MM.1S (cell line): ENCODE measurements around the gene ZFYVE28.

Source experiments
- DNase-seq: peaks from one replicate; pipeline ENCODE4 v3.0.0-alpha.2; 2015
- H2AFZ ChIP-seq: fragments of 300-600 bp; sonication (generic); 2 replicates; pipeline ENCODE4 v1.6.0; 2016; ENCODE audit warnings: antibody characterized with exemption, low read length
- H3F3A ChIP-seq: fragments of 300-600 bp; sonication (generic); 2 replicates; pipeline ENCODE4 v1.6.1; 2016; ENCODE audit warnings: mild to moderate bottlenecking, antibody characterized with exemption, low read length, moderate library complexity, mixed read lengths; ENCODE audit not compliant: insufficient read depth
- H3K27ac ChIP-seq: fragments of 300-600 bp; sonication (generic); 2 replicates; pipeline ENCODE4 v1.5.1; 2016; ENCODE audit warnings: mild to moderate bottlenecking, low read length
- H3K27me3 ChIP-seq: fragments of 300-600 bp; sonication (generic); replicated peaks from 2 replicates; pipeline ENCODE4 v1.6.0; 2016; ENCODE audit warnings: low read length; ENCODE audit not compliant: insufficient read depth
- H3K36me3 ChIP-seq: fragments of 300-600 bp; sonication (generic); replicated peaks from 2 replicates; pipeline ENCODE4 v1.6.1; 2016; ENCODE audit warnings: mild to moderate bottlenecking, low read length, mixed read lengths; ENCODE audit not compliant: insufficient read depth
- H3K4me1 ChIP-seq: fragments of 300-600 bp; sonication (generic); 2 replicates; pipeline ENCODE4 v1.6.1; 2016; ENCODE audit warnings: low read length, mixed read lengths
- H3K4me2 ChIP-seq: fragments of 300-600 bp; sonication (generic); 2 replicates; pipeline ENCODE4 v1.6.0; 2016; ENCODE audit warnings: low read depth, low read length
- H3K4me3 ChIP-seq: fragments of 300-600 bp; sonication (generic); 2 replicates; pipeline ENCODE4 v1.5.1; 2016; ENCODE audit warnings: low read length, mixed read lengths
- H3K79me2 ChIP-seq: fragments of 300-600 bp; sonication (generic); 2 replicates; pipeline ENCODE4 v1.6.1; 2016; ENCODE audit warnings: mixed run types, low read length, mixed read lengths
- H3K9ac ChIP-seq: fragments of 300-600 bp; sonication (generic); 2 replicates; pipeline ENCODE4 v1.6.1; 2016; ENCODE audit warnings: low read length, mixed read lengths
- H3K9me2 ChIP-seq: fragments of 300-600 bp; sonication (generic); replicated peaks from 2 replicates; pipeline ENCODE4 v1.6.1; 2016; ENCODE audit warnings: mild to moderate bottlenecking, low read length, mixed read lengths; ENCODE audit not compliant: insufficient read depth
- H3K9me3 ChIP-seq: fragments of 300-600 bp; sonication (generic); replicated peaks from 2 replicates; pipeline ENCODE4 v1.6.1; 2016; ENCODE audit warnings: mild to moderate bottlenecking, low read length, mixed read lengths; ENCODE audit not compliant: insufficient read depth
- H4K20me1 ChIP-seq: fragments of 300-600 bp; sonication (generic); 2 replicates; pipeline ENCODE4 v1.6.1; 2016; ENCODE audit warnings: mild to moderate bottlenecking, low read length, moderate library complexity, mixed read lengths; ENCODE audit not compliant: insufficient read depth
- EZH2 ChIP-seq: fragments of 300-600 bp; sonication (generic); optimal IDR thresholded peaks from 2 replicates; pipeline ENCODE3; 2017; ENCODE audit warnings: low read depth, mild to moderate bottlenecking, antibody characterized with exemption, low read length, mixed read lengths
- EZH2phosphoT487 ChIP-seq: fragments of 300-600 bp; sonication (generic); IDR thresholded peaks from 2 replicates; pipeline ENCODE4 v1.6.1; 2018; ENCODE audit warnings: antibody characterized with exemption, low read length
- TF ChIP-seq, protein P1 (sequence below): fragments of 300-600 bp; sonication (generic); IDR thresholded peaks from 2 replicates; pipeline ENCODE4 v1.5.1; 2016; ENCODE audit warnings: antibody characterized with exemption, low read length, mixed read lengths

ZFYVE28 gene

DNA sequence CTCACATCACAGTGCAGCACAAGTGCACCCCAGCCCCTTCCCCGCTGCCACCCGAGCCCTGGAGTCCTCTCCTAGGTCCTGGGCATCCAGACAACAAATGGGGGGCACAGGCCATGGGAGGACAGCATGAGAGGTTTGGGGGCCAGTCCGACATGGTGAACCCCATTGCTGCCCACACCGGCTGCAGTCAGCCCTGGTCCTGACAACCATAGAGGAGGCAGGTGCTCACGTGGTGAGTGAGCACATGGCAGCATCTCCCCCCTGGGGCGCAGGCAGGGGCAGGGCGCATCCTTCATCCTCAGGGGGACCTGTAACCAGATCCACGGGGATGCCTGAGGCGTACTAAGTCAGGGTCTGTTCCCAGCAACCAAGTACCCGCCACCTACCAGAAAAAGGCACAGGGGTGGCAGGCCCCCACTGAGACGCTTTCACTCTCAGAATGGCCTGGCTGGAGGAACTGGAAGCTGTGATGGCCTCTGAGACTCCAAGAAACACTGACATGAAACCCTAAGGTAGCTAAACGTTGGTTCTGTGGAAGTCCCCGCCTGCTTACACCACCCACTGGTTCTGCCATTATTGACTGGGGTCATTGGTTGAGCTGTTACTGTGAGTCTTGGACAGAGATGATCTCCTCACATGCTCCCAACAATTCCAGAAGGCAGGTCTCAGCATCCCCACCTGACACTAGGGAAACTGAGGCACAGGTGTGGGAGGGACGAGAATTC lies 6.5 kb downstream of the ZFYVE28 start:
- Histone ChIP-seq H3F3A (peaks cover 33% of the 10 kb centered on the region), H3K4me3 (peak overlapping the region; percentile 64), H3K9me2 (no peaks in the 10 kb centered on the region), H3K79me2 (peaks cover 73% of the 10 kb centered on the region), H3K27ac (peak overlapping the region; percentile 99), H3K9ac (peak overlapping the region; percentile 91), H2AFZ (peak overlapping the region; percentile 50), H3K27me3 (no peaks in the 10 kb centered on the region), H3K9me3 (no peaks in the 10 kb centered on the region), H3K36me3 (no peaks in the 10 kb centered on the region), H3K4me2 (peak overlapping the region; percentile 100), H3K4me1 (peaks cover 28% of the 10 kb centered on the region), H4K20me1 (no peaks in the 10 kb centered on the region)
- TF ChIP-seq EZH2phosphoT487 = no peak
- no peak for TF ChIP-seq EZH2
- TF ChIP-seq, protein P1, sequence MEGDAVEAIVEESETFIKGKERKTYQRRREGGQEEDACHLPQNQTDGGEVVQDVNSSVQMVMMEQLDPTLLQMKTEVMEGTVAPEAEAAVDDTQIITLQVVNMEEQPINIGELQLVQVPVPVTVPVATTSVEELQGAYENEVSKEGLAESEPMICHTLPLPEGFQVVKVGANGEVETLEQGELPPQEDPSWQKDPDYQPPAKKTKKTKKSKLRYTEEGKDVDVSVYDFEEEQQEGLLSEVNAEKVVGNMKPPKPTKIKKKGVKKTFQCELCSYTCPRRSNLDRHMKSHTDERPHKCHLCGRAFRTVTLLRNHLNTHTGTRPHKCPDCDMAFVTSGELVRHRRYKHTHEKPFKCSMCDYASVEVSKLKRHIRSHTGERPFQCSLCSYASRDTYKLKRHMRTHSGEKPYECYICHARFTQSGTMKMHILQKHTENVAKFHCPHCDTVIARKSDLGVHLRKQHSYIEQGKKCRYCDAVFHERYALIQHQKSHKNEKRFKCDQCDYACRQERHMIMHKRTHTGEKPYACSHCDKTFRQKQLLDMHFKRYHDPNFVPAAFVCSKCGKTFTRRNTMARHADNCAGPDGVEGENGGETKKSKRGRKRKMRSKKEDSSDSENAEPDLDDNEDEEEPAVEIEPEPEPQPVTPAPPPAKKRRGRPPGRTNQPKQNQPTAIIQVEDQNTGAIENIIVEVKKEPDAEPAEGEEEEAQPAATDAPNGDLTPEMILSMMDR = no peak
- no peak for DNase-seq

DNA sequence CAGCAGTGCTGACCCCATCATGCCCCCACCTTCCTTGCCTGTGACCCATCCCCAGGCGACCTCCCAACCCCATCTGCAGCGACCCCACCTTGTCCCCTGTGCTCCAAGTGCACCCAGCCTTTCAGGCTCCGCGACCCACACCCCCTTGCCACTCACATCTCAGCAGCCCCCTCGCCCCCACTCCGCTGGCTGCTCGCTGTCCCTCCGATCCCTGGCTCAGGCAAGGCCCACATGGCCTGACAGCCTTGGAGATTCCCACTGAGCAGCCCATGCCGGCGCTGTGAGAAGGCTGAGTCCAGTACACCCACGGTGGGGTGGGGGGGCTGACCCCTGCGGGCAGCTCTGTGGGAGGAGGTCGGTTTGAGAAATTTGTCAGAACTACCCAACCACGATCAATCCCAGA lies 9.1 kb downstream of the ZFYVE28 start:
- no peaks in the 10 kb centered on the region for H3K27me3 ChIP-seq
- H3K9ac ChIP-seq = no peak overlapping the region
- peaks cover 26% of the 10 kb centered on the region for H3F3A ChIP-seq
- no peaks in the 10 kb centered on the region for H4K20me1 ChIP-seq
- TF ChIP-seq EZH2 (no peak), EZH2phosphoT487 (no peak)
- TF ChIP-seq, protein P1 = no peak
- H3K79me2 ChIP-seq = peaks cover 48% of the 10 kb centered on the region
- H2AFZ ChIP-seq = no peak overlapping the region
- no peaks in the 10 kb centered on the region for H3K36me3 ChIP-seq
- H3K4me3 ChIP-seq = no peak overlapping the region
- DNase-seq = no peak
- no peak overlapping the region for H3K27ac ChIP-seq
- no peak overlapping the region for H3K4me2 ChIP-seq
- no peaks in the 10 kb centered on the region for H3K9me2 ChIP-seq
- no peaks in the 10 kb centered on the region for H3K9me3 ChIP-seq
- peaks cover 23% of the 10 kb centered on the region for H3K4me1 ChIP-seq

GRCh38 chr4:2408976-2409375 lies 9.5 kb downstream of the ZFYVE28 start:
- H3K27ac ChIP-seq = no peak overlapping the region
- peaks cover 19% of the 10 kb centered on the region for H3K4me1 ChIP-seq
- H4K20me1 ChIP-seq = no peaks in the 10 kb centered on the region
- DNase-seq = no peak
- TF ChIP-seq EZH2phosphoT487 (no peak), EZH2 (no peak)
- TF ChIP-seq, protein P1 = no peak
- peaks cover 44% of the 10 kb centered on the region for H3K79me2 ChIP-seq
- no peak overlapping the region for H3K4me3 ChIP-seq
- peaks cover 22% of the 10 kb centered on the region for H3F3A ChIP-seq
- no peaks in the 10 kb centered on the region for H3K36me3 ChIP-seq
- no peaks in the 10 kb centered on the region for H3K9me3 ChIP-seq
- H3K9me2 ChIP-seq = no peaks in the 10 kb centered on the region
- H3K27me3 ChIP-seq = no peaks in the 10 kb centered on the region
- no peak overlapping the region for H3K9ac ChIP-seq
- H2AFZ ChIP-seq = no peak overlapping the region
- no peak overlapping the region for H3K4me2 ChIP-seq
